Measurements from ENCODE around the gene GOLGA8M.
"Not testable (repeated sequence)": the region's sequence is repeated elsewhere in the genome, so short reads cannot be mapped to it uniquely, and the experiment has no call there.

GRCh38 chr15:28723986-28724385 lies 11.8 kb upstream of the GOLGA8M start:
- not testable (repeated sequence) for TF ChIP-seq CTCF (conservative IDR thresholded peaks at IDR 0.05; ENCODE audit: low read depth, low read length); EZH2 (IDR thresholded peaks at IDR 0.05; ENCODE audit: borderline replicate concordance, low read depth, low read length, poor library complexity, severe bottlenecking)

All from A673 (cell line).